Common myeloid progenitor, CD34-positive (primary cell): Measurements from ENCODE around the gene TMEM51.

ENCODE experiments used
- CTCF ChIA-PET: fragments of 350-600 bp; sonication (Branson Sonifier 250); formaldehyde crosslinking; loops from one replicate; lab custom pipeline; 2021; ENCODE audit warnings: antibody characterized with exemption; lab: Charles Lee
- POLR2A ChIA-PET: fragments of 350-600 bp; sonication (Branson Sonifier 250); formaldehyde crosslinking; loops from one replicate; lab custom pipeline; 2021; ENCODE audit warnings: antibody characterized with exemption; lab: Charles Lee
- DNase-seq, 3 donors: peaks; one replicate each; pipeline versions ENCODE4 v3.0.0 to v3.0.0-alpha.2; 2013
- H3K27ac ChIP-seq, 2 experiments: 1 replicate in 1 of 2; 2 replicates in 1 of 2; pipeline ENCODE4 v1.7.0; 2013; ENCODE audit warnings: inconsistent platforms in 2 of 2, low read length in 2 of 2, mild to moderate bottlenecking in 2 of 2, low read depth in 1 of 2, moderate library complexity in 1 of 2; ENCODE audit not compliant: severe bottlenecking in 2 of 2, insufficient read depth in 1 of 2, poor library complexity in 1 of 2
- H3K27me3 ChIP-seq, 5 experiments: replicated peaks in 2 of 5; 1 replicate in 3 of 5; 2 replicates in 2 of 5; pipeline versions ENCODE4 v1.6.1 to v1.7.0; 2013; ENCODE audit warnings: low read length in 4 of 5, mild to moderate bottlenecking in 2 of 5, moderate library complexity in 2 of 5, inconsistent platforms in 1 of 5; ENCODE audit not compliant: insufficient read depth in 5 of 5, control insufficient read depth in 4 of 5
- H3K36me3 ChIP-seq, 4 experiments: 1 replicate in 2 of 4; 2 replicates in 2 of 4; pipeline versions ENCODE4 v1.6.1 to v1.7.0; 2013; ENCODE audit warnings: low read length in 3 of 4, control low read depth in 1 of 4, mild to moderate bottlenecking in 1 of 4; ENCODE audit not compliant: control insufficient read depth in 4 of 4, insufficient read depth in 4 of 4
- H3K4me1 ChIP-seq, 4 experiments: 1 replicate in 3 of 4; 2 replicates in 1 of 4; pipeline versions ENCODE4 v1.6.1 to v1.7.1; 2013; ENCODE audit warnings: low read length in 3 of 4, mild to moderate bottlenecking in 3 of 4, control low read depth in 1 of 4, inconsistent platforms in 1 of 4, moderate library complexity in 1 of 4; ENCODE audit not compliant: control insufficient read depth in 4 of 4, insufficient read depth in 4 of 4; ENCODE audit errors: control extremely low read depth in 1 of 4
- H3K4me3 ChIP-seq, 7 experiments: 1 replicate in 4 of 7; 2 replicates in 3 of 7; pipeline versions ENCODE4 v1.5.1 to v1.7.0; 2013; ENCODE audit warnings: mild to moderate bottlenecking in 7 of 7, low read length in 6 of 7, moderate library complexity in 6 of 7, inconsistent platforms in 2 of 7, low read depth in 2 of 7, control low read depth in 1 of 7; ENCODE audit not compliant: insufficient read depth in 4 of 7, control insufficient read depth in 1 of 7; ENCODE audit errors: extremely low read depth in 1 of 7
- H3K9me3 ChIP-seq, 5 experiments: 1 replicate in 4 of 5; 2 replicates in 1 of 5; pipeline versions ENCODE4 v1.6.1 to v1.7.1; 2013; ENCODE audit warnings: low read length in 4 of 5, mild to moderate bottlenecking in 2 of 5, inconsistent platforms in 1 of 5, low read depth in 1 of 5, moderate library complexity in 1 of 5; ENCODE audit not compliant: control insufficient read depth in 4 of 5, insufficient read depth in 2 of 5; ENCODE audit errors: control extremely low read depth in 1 of 5
- WGBS: methylation state at CpG from one replicate; pipeline ENCODE4 v1.1.5; 2013; ENCODE audit not compliant: insufficient coverage; 5-methylcytosine and 5-hydroxymethylcytosine counted together

TMEM51 gene

DNA sequence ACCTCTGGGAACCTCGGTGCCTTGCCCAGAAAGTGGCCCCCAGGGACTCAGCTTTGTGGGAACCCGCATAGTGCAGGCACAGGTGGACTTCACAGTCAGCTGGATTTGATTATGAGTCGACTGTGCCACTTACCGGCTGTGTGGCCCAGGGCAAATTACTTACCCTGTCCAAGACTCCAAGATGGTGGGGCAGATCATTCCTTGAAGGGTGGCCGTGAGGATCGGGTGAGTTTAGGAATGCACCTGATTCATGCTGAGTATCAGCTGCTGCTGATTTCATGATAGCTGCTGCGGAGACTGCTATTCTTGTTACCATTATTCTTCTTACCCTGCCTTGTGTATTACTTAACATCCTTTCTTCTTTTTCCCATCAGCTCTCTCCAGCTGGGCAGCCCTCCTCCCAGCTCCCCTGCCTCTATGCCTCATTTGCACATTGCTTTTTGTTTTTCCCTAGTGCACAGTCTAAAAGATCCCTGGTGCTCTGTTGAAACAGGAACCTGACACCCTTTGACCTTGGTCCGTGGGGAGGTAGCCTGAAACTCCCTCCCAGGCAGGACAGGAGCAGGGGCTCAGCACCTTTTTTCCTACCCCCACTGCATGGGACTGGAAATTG is 53.0 kb downstream of the TMEM51 start:
- no peak overlapping the region for H3K27ac ChIP-seq
- ChIA-PET CTCF (no interaction called here), POLR2A (no interaction called here)
- H3K4me1 ChIP-seq: peaks cover 0 to 2% (median under 1%) of the 10 kb centered on the region in 4 experiments
- H3K36me3 ChIP-seq: no peaks in the 10 kb centered on the region
- DNase-seq: no peak
- no peaks in the 10 kb centered on the region for H3K9me3 ChIP-seq
- H3K27me3 ChIP-seq: no peaks in the 10 kb centered on the region
- WGBS: 91% methylated on average over 7 of the region's 8 CpGs
- no peak overlapping the region for H3K4me3 ChIP-seq

GRCh38 chr1:15207031-15207828 is 53.7 kb downstream of the TMEM51 start:
- no peaks in the 10 kb centered on the region for H3K9me3 ChIP-seq
- ChIA-PET POLR2A (no interaction called here), CTCF (interaction anchor here (1.3 kb wide), 1 partner anchor 65 kb away, joined by 3 read pairs; no protein-coding TSS in a partner anchor)
- H3K27ac ChIP-seq: no peak overlapping the region
- H3K27me3 ChIP-seq: no peaks in the 10 kb centered on the region
- H3K36me3 ChIP-seq: no peaks in the 10 kb centered on the region
- no peak for DNase-seq
- H3K4me1 ChIP-seq: peaks cover 0 to 2% (median under 1%) of the 10 kb centered on the region in 4 experiments
- no peak overlapping the region for H3K4me3 ChIP-seq
- 98% methylated on average over 22 of the region's 25 CpGs for WGBS

DNA sequence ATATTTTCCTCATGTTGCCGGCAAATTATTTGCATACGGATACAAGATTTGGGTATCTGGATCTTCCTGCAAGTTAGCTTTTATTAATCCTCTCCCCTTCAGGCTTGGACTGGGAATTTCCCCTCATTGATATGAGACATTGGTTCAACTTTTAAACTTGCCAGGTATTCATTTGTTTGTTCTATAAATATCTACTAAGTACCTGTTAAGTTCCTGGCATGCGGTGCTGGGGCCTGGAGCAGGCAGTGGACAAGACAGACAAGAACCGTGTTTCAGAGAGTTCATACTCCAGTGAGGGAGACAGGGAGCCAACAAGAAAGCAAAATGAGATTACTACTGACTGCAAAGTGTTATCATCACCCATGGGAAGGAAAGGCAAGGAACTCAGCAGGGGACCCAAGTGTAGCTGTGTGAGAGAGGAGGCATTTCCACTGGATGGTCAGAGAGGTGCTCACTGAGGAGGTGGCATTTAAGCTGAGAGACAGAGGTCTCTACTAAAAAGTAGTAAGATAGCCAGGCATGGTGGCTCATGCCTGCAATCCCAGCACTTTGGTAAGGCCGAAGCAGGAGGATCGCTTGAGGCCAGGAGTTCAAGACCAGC is 54.4 kb downstream of the TMEM51 start:
- WGBS: 100% methylated on average over 2 of the region's 6 CpGs
- no peak for DNase-seq
- ChIA-PET POLR2A (no interaction called here), CTCF (interaction anchor here (1.3 kb wide), 1 partner anchor 64 kb away, joined by 3 read pairs; no protein-coding TSS in a partner anchor)
- no peak overlapping the region for H3K27ac ChIP-seq
- peaks cover 0 to 2% (median under 1%) of the 10 kb centered on the region in 4 experiments for H3K4me1 ChIP-seq
- H3K4me3 ChIP-seq: no peak overlapping the region
- no peaks in the 10 kb centered on the region for H3K36me3 ChIP-seq
- no peaks in the 10 kb centered on the region for H3K27me3 ChIP-seq
- no peaks in the 10 kb centered on the region for H3K9me3 ChIP-seq

- Histone ChIP-seq H3K27me3 (no peaks in the 10 kb centered on the region), H3K4me3 (no peak overlapping the region), H3K27ac (no peak overlapping the region), H3K36me3 (peaks cover 0 to 2% (median 0%) of the 10 kb centered on the region in 4 experiments), H3K4me1 (peaks cover 0 to 4% (median 1%) of the 10 kb centered on the region in 4 experiments), H3K9me3 (no peaks in the 10 kb centered on the region)
- CTCF ChIA-PET: interaction anchor here (0.8 to 2.0 kb wide), 4 partner anchors 38 to 93 kb away, joined by 3 to 6 read pairs (median 4); no protein-coding TSS in a partner anchor
- POLR2A ChIA-PET: no interaction called here
- 82% methylated on average over 2 of the region's 7 CpGs for WGBS
- no peak for DNase-seq
These were observed 57.3 kb downstream of the TMEM51 start for GRCh38 chr1:15210651-15211375.

DNA sequence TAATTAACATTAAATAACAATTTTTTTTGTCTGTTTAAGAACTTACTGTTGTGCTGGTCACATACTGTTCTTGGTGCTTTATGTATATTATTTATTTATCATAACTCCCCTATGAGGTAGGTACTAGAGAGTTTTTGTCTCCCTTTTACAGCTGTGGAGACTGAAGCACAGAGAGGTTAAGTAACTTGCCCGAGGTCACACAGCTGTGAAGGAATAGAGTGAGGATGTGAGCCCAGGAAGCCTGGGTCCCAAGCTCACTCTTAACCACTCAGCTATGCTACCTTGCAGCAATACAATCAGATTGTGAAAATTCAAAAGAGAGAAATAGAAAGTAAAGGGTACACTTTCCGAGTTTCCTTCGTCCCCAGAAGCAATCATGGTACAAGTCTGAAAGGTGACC is 57.9 kb downstream of the TMEM51 start:
- no peak overlapping the region for H3K4me3 ChIP-seq
- WGBS: no CpG with 5 or more reads among the region's 3 CpGs
- ChIA-PET POLR2A (no interaction called here), CTCF (interaction anchor here (0.8 to 2.0 kb wide), 4 partner anchors 9 to 92 kb away, joined by 3 to 6 read pairs (median 3); no protein-coding TSS in a partner anchor)
- H3K36me3 ChIP-seq: peaks cover 0 to 2% (median 0%) of the 10 kb centered on the region in 4 experiments
- no peaks in the 10 kb centered on the region for H3K9me3 ChIP-seq
- DNase-seq: no peak
- H3K27ac ChIP-seq: no peak overlapping the region
- peaks cover 0 to 4% (median 1%) of the 10 kb centered on the region in 4 experiments for H3K4me1 ChIP-seq
- no peaks in the 10 kb centered on the region for H3K27me3 ChIP-seq

GRCh38 chr1:15212216-15212953 is 58.8 kb downstream of the TMEM51 start:
- H3K9me3 ChIP-seq: no peaks in the 10 kb centered on the region
- no peaks in the 10 kb centered on the region for H3K27me3 ChIP-seq
- WGBS: 93% methylated on average over 16 of the region's 17 CpGs
- no peak overlapping the region for H3K4me3 ChIP-seq
- peaks cover 0 to 2% (median 0%) of the 10 kb centered on the region in 4 experiments for H3K36me3 ChIP-seq
- DNase-seq: no peak
- H3K27ac ChIP-seq: no peak overlapping the region
- H3K4me1 ChIP-seq: peaks cover 0 to 4% (median 1%) of the 10 kb centered on the region in 4 experiments
- POLR2A ChIA-PET: no interaction called here
- CTCF ChIA-PET: interaction anchor here (0.9 to 2.0 kb wide), 2 partner anchors 8 to 61 kb away, joined by 3 to 6 read pairs; no protein-coding TSS in a partner anchor
